ENCODE results near the gene UBXN7.
"Not testable (repeated sequence)": the region's sequence is repeated elsewhere in the genome, so short reads cannot be mapped to it uniquely, and the experiment has no call there.

The UBXN7 gene

GRCh38 chr3:196316799-196317686 lies 115.2 kb downstream of the UBXN7 start:
- not testable (repeated sequence) for DNase-seq (ENCODE audit: low spot score)

- DNase-seq (ENCODE audit: low spot score), result no peak
These were observed 116.4 kb downstream of the UBXN7 start for GRCh38 chr3:196315821-196316220.

- no peak for DNase-seq (ENCODE audit: low spot score)
These were observed 117.6 kb downstream of the UBXN7 start for GRCh38 chr3:196314597-196314996.

- DNase-seq (ENCODE audit: low spot score), result not testable (repeated sequence)
These were observed 118.1 kb downstream of the UBXN7 start for GRCh38 chr3:196314086-196314485.

DNA sequence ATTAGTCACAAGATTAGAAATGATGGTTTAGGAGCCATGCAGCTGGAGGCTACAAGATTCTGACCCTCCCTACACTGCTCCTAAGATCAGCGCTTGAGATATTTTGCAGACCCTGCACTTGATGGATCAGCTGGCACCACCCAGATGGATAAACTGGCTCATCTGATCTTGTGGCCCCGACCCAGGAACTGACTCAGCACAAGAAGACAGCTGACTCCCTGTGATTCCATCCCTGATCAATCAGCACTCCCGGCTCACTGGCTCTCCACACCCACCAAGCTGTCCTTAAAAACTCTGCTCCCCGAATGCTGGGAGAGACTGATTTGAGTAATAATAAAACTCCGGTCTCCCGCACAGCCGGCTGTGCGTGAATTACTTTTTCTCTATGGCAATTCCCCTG lies 129.3 kb downstream of the UBXN7 start:
- not testable (repeated sequence) for DNase-seq (ENCODE audit: low spot score)

GRCh38 chr3:196302551-196302950 lies 129.7 kb downstream of the UBXN7 start:
- DNase-seq (ENCODE audit: low spot score), result not testable (repeated sequence)

- DNase-seq (ENCODE audit: low spot score), result no peak
These were observed 133.7 kb downstream of the UBXN7 start for GRCh38 chr3:196298521-196298920.
